Right ventricle myocardium superior (tissue), 1 donor: ENCODE measurements around the gene FKBP1A. TPM values are rescaled to one million over a fixed set of nuclear protein-coding genes. Genes with fewer than 3 reads are reported as not detected.

Experiments used
- ATAC-seq: fragments of 200-7000 bp; cut with Tn5 transposase; one replicate; pipeline ENCODE4 v1.9.1; 2020; ENCODE audit warnings: mild to moderate bottlenecking; ENCODE audit not compliant: poor library complexity
- DNase-seq: peaks from one replicate; pipeline ENCODE4 v3.0.0-alpha.2; 2020
- intact Hi-C: fragments of 100-400 bp; cut with DNase I; formaldehyde crosslinking; loops from one replicate; pipeline ENCODE4 v1.11.2; 2022
- total RNA-seq: library from RNA; stranded (reverse); fragmentation: NEBNext Ultra II Directional; extraction: Animal tissue kit (Norgen Biotek cat#: 25700); gene quantifications from one replicate; pipeline ENCODE4 v1.2.1, GENCODE V29; 2021
- donor health status: DM: no; HTN: yes; CAD: no; lungs with severe emphysema.

FKBP1A gene
- total RNA-seq, 1 donor from 2014 or later = 112 TPM

GRCh38 chr20:1327827-1328679, 64.8 kb downstream of the FKBP1A start:
- intact Hi-C loops = loop anchor here (5.0 kb wide), 1 partner anchor 44 kb away; no protein-coding TSS in a partner anchor
- ATAC-seq = no peak
- DNase-seq = no peak

- DNase-seq (no peak), ATAC-seq (no peak)
- intact Hi-C loops = loop anchor here (5.0 kb wide), 1 partner anchor 45 kb away; no protein-coding TSS in a partner anchor
These were observed 65.6 kb downstream of the FKBP1A start for GRCh38 chr20:1327241-1327653.

- peak; percentile 64 for DNase-seq
- intact Hi-C loops = loop anchor here (5.0 kb wide), 1 partner anchor 46 kb away; no protein-coding TSS in a partner anchor
- ATAC-seq = peak; percentile 17
These were observed 66.6 kb downstream of the FKBP1A start for GRCh38 chr20:1326031-1326930.

GRCh38 chr20:1325173-1326030, 67.5 kb downstream of the FKBP1A start:
- DNase-seq (peak; percentile 99), ATAC-seq (peak; percentile 96)
- intact Hi-C loops = loop anchor here (2.0 to 5.0 kb wide), 2 partner anchors 47 to 67 kb away; partner anchors contain the start of gene FKBP1A

- ATAC-seq (no peak), DNase-seq (no peak)
- intact Hi-C loops = loop anchor here (2.0 to 5.0 kb wide), 2 partner anchors 48 to 68 kb away; partner anchors contain the start of gene FKBP1A
These were observed 68.2 kb downstream of the FKBP1A start for GRCh38 chr20:1324598-1325172.

GRCh38 chr20:1323830-1324597, 68.8 kb downstream of the FKBP1A start:
- DNase-seq = no peak
- intact Hi-C loops = loop anchor here (2.0 kb wide), 1 partner anchor 69 kb away; the partner anchor contains the start of gene FKBP1A
- ATAC-seq = no peak

GRCh38 chr20:1323256-1323655, 69.6 kb downstream of the FKBP1A start:
- intact Hi-C loops = no loop called here
- DNase-seq = no peak

GRCh38 chr20:1322511-1323245, 70.2 kb downstream of the FKBP1A start:
- DNase-seq (no peak), ATAC-seq (no peak)
- intact Hi-C loops = no loop called here

More at GRCh38 chr20:1323256-1323655, 69.6 kb downstream of the FKBP1A start:
- no peak for ATAC-seq

GRCh38 chr20:1321654-1321939, 71.3 kb downstream of the FKBP1A start:
- ATAC-seq = no peak
- no peak for DNase-seq
- intact Hi-C loops = no loop called here

- intact Hi-C loops = no loop called here
- ATAC-seq (no peak), DNase-seq (no peak)
These were observed 71.8 kb downstream of the FKBP1A start for GRCh38 chr20:1320902-1321653.

GRCh38 chr20:1320016-1320415, 72.8 kb downstream of the FKBP1A start:
- ATAC-seq (no peak), DNase-seq (no peak)
- intact Hi-C loops = no loop called here

- DNase-seq (no peak), ATAC-seq (no peak)
- intact Hi-C loops = no loop called here
These were observed 73.4 kb downstream of the FKBP1A start for GRCh38 chr20:1319462-1319861.

- no peak for DNase-seq
- intact Hi-C loops = no loop called here
- no peak for ATAC-seq
These were observed 73.8 kb downstream of the FKBP1A start for GRCh38 chr20:1319051-1319450.
